Activated T-cell treated with anti-CD3 and anti-CD28 coated beads, Interleukin-2, amount 50 U/mL, for 72 hours (primary cell): ENCODE measurements around the gene MAGOHB. TPM values are rescaled to one million over a fixed set of nuclear protein-coding genes. Genes with fewer than 3 reads are reported as not detected.
"Not testable (repeated sequence)": the region's sequence is repeated elsewhere in the genome, so short reads cannot be mapped to it uniquely, and the experiment has no call there.

ENCODE experiments used
- ATAC-seq, 2 donors: fragments of 150-1000 bp; cut with Tn5 transposase; replicated peaks in 1 of 2; 2 replicates each; pipeline ENCODE4 v1.10.0; 2021; ENCODE audit warnings: moderate library complexity in 2 of 2, mild to moderate bottlenecking in 1 of 2
- DNase-seq, 2 donors: peaks; one replicate each; pipeline ENCODE4 v3.0.0; 2021 to 2022; ENCODE audit warnings: mixed read lengths in 1 of 2
- H3K27ac Mint-ChIP-seq: one replicate; pipeline ENCODE4 v1.8.0; 2022; ENCODE audit warnings: mild to moderate bottlenecking, moderate library complexity, mixed read lengths
- H3K27me3 Mint-ChIP-seq: one replicate; pipeline ENCODE4 v1.8.0; 2022; ENCODE audit warnings: low read depth, mixed read lengths
- H3K36me3 Mint-ChIP-seq, 2 donors: one replicate each; pipeline ENCODE4 v1.8.0; 2022; ENCODE audit warnings: mixed read lengths in 2 of 2, mild to moderate bottlenecking in 1 of 2; ENCODE audit not compliant: insufficient read depth in 2 of 2
- H3K4me1 Mint-ChIP-seq: one replicate; pipeline ENCODE4 v1.8.0; 2022; ENCODE audit warnings: low read depth, mixed read lengths
- H3K4me3 Mint-ChIP-seq, 2 donors: one replicate each; pipeline ENCODE4 v1.8.0; 2022; ENCODE audit warnings: mild to moderate bottlenecking in 2 of 2, mixed read lengths in 2 of 2, moderate library complexity in 2 of 2
- H3K9me3 Mint-ChIP-seq, 2 donors: one replicate each; pipeline ENCODE4 v1.8.0; 2022; ENCODE audit warnings: mixed read lengths in 2 of 2
- total RNA-seq, 2 donors: library from RNA; stranded (reverse); gene quantifications; one replicate each; pipeline ENCODE4 v1.2.3, GENCODE V29; 2022

Gene MAGOHB
- 10 to 100 TPM; 42.7 to 52.5 TPM for total RNA-seq

DNA sequence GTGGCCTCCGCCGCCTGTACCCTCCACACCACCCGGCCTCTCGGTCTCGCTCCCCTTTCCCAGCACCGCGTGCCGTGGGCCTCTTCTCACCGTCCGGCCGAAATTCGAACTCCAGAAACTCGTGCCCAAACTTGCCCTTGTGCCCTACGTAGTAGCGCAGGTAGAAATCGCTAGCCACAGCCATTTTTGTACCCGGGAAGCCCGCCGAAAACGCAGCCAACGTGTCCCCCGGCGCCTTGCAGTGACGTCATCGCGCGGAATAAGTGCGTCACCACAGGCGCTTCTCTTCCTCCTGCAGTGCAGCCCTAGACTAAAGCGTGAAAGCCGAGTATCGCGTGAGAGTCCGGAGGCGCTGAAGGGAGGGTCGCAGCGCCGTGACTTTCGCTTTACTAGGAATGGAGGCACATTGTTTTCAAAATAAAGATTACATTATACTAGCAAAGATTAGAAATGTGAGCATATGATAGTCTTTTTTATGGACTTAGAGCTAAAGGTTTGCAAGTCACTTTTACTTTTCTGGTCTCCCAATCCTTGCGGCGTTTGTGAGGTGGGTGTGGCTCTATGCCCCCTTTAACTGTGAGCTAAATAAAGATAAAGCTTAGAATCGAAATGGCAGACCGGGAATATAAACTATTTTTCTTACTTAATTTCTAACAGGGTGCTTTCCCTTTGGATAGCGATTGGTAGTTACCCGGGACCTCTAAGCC lies at the start of gene MAGOHB:
MAGOHB (minus strand) TSS at position 261 of the 707 bp plus-strand sequence; CDS start at position 184, 77 bp downstream.
- H3K4me1 Mint-ChIP-seq: peaks cover 30% of the 10 kb centered on the region
- DNase-seq: peak; percentile 98 to 99
- H3K36me3 Mint-ChIP-seq: peaks cover 7 to 24% of the 10 kb centered on the region in 2 donors
- ATAC-seq: peak; percentile 99
- peak within 1 kb of the TSS; percentile 99 to 100 for H3K4me3 Mint-ChIP-seq
- H3K9me3 Mint-ChIP-seq: no peaks in the 10 kb centered on the region
- peak within 1 kb of the TSS; percentile 100 for H3K27ac Mint-ChIP-seq
- peaks cover 17% of the 10 kb centered on the region for H3K27me3 Mint-ChIP-seq

GRCh38 chr12:10661338-10661737 lies 47.9 kb upstream of the MAGOHB start:
- DNase-seq: no peak
- no peak overlapping the region for H3K4me3 Mint-ChIP-seq
- ATAC-seq: no peak
- H3K4me1 Mint-ChIP-seq: no peaks in the 10 kb centered on the region
- H3K27me3 Mint-ChIP-seq: peaks cover 12% of the 10 kb centered on the region
- H3K36me3 Mint-ChIP-seq: no peaks in the 10 kb centered on the region
- no peaks in the 10 kb centered on the region for H3K9me3 Mint-ChIP-seq
- H3K27ac Mint-ChIP-seq: no peak overlapping the region

- H3K9me3 Mint-ChIP-seq: no peaks in the 10 kb centered on the region
- ATAC-seq: no peak
- no peaks in the 10 kb centered on the region for H3K36me3 Mint-ChIP-seq
- H3K27me3 Mint-ChIP-seq: no peaks in the 10 kb centered on the region
- H3K27ac Mint-ChIP-seq: no peak overlapping the region
- no peaks in the 10 kb centered on the region for H3K4me1 Mint-ChIP-seq
- no peak for DNase-seq
- no peak overlapping the region for H3K4me3 Mint-ChIP-seq
Observed at GRCh38 chr12:10654003-10654402, 40.6 kb upstream of the MAGOHB start.

GRCh38 chr12:10652192-10652591 lies 38.8 kb upstream of the MAGOHB start:
- H3K27me3 Mint-ChIP-seq: no peaks in the 10 kb centered on the region
- H3K27ac Mint-ChIP-seq: no peak overlapping the region
- DNase-seq (no peak), ATAC-seq (no peak)
- H3K4me1 Mint-ChIP-seq: no peaks in the 10 kb centered on the region
- H3K4me3 Mint-ChIP-seq: no peak overlapping the region
- H3K9me3 Mint-ChIP-seq: peaks cover 4 to 5% of the 10 kb centered on the region in 2 donors
- H3K36me3 Mint-ChIP-seq: peaks cover 2 to 5% of the 10 kb centered on the region in 2 donors

GRCh38 chr12:10646576-10646975 lies 33.2 kb upstream of the MAGOHB start:
- not testable (repeated sequence) for H3K4me1 Mint-ChIP-seq, ATAC-seq, DNase-seq, H3K4me3 Mint-ChIP-seq, H3K27ac Mint-ChIP-seq
- Mint-ChIP-seq H3K27me3 (peaks cover 11% of the 10 kb centered on the region), H3K36me3 (peaks cover 19 to 26% of the 10 kb centered on the region in 2 donors), H3K9me3 (peaks cover 20% of the 10 kb centered on the region in 2 donors)

DNA sequence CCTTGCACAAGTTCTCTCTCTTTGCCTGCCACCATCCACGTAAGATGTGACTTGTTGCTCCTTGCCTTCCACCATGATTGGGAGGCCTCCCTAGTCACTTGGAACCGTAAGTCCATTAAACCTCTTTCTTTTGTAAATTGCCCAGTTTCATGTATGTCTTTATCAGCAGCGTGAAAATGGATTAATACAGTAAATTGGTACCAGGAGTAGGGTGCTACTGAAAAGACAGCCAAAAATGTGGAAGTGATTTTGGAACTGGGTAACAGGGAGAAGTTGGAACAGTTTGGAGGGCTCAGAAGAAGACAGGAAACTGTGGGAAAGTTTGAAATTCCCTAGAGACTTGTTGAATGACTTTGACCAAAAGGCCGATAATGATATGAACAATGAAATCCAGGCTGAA lies 32.5 kb upstream of the MAGOHB start:
- Mint-ChIP-seq H3K9me3 (peaks cover 20% of the 10 kb centered on the region in 2 donors), H3K27ac (no peak overlapping the region), H3K27me3 (peaks cover 11% of the 10 kb centered on the region), H3K4me1 (no peaks in the 10 kb centered on the region), H3K36me3 (peaks cover 19 to 26% of the 10 kb centered on the region in 2 donors), H3K4me3 (no peak overlapping the region)
- no peak for DNase-seq
- ATAC-seq: no peak

GRCh38 chr12:10641735-10642500 lies 28.5 kb upstream of the MAGOHB start:
- no peak overlapping the region for H3K27ac Mint-ChIP-seq
- no peak for ATAC-seq

GRCh38 chr12:10638728-10639127 lies 25.3 kb upstream of the MAGOHB start:
- Mint-ChIP-seq H3K9me3 (no peaks in the 10 kb centered on the region), H3K4me1 (no peaks in the 10 kb centered on the region), H3K4me3 (no peak overlapping the region), H3K27me3 (peaks cover 32% of the 10 kb centered on the region), H3K36me3 (no peaks in the 10 kb centered on the region), H3K27ac (no peak overlapping the region)
- ATAC-seq (no peak), DNase-seq (no peak)

More at GRCh38 chr12:10641735-10642500, 28.5 kb upstream of the MAGOHB start:
- peaks cover 16 to 21% of the 10 kb centered on the region in 2 donors for H3K36me3 Mint-ChIP-seq
- H3K4me3 Mint-ChIP-seq: no peak overlapping the region
- H3K27me3 Mint-ChIP-seq: peaks cover 16% of the 10 kb centered on the region
- peaks cover 14 to 16% of the 10 kb centered on the region in 2 donors for H3K9me3 Mint-ChIP-seq
- H3K4me1 Mint-ChIP-seq: no peaks in the 10 kb centered on the region
- no peak for DNase-seq

GRCh38 chr12:10636611-10637010 lies 23.2 kb upstream of the MAGOHB start:
- Mint-ChIP-seq H3K4me1 (no peaks in the 10 kb centered on the region), H3K36me3 (no peaks in the 10 kb centered on the region), H3K27me3 (peaks cover 23% of the 10 kb centered on the region), H3K9me3 (no peaks in the 10 kb centered on the region), H3K27ac (no peak overlapping the region), H3K4me3 (no peak overlapping the region)
- no peak for DNase-seq
- ATAC-seq: no peak

- no peaks in the 10 kb centered on the region for H3K36me3 Mint-ChIP-seq
- DNase-seq (no peak), ATAC-seq (no peak)
- H3K4me3 Mint-ChIP-seq: no peak overlapping the region
- H3K9me3 Mint-ChIP-seq: no peaks in the 10 kb centered on the region
- H3K4me1 Mint-ChIP-seq: no peaks in the 10 kb centered on the region
- H3K27me3 Mint-ChIP-seq: peaks cover 23% of the 10 kb centered on the region
- no peak overlapping the region for H3K27ac Mint-ChIP-seq
Observed at GRCh38 chr12:10636124-10636523, 22.7 kb upstream of the MAGOHB start.

GRCh38 chr12:10635306-10635705 lies 21.9 kb upstream of the MAGOHB start:
- H3K4me3 Mint-ChIP-seq: no peak overlapping the region
- H3K27ac Mint-ChIP-seq: no peak overlapping the region
- no peaks in the 10 kb centered on the region for H3K9me3 Mint-ChIP-seq
- H3K4me1 Mint-ChIP-seq: no peaks in the 10 kb centered on the region
- DNase-seq (no peak), ATAC-seq (no peak)
- peaks cover 23% of the 10 kb centered on the region for H3K27me3 Mint-ChIP-seq
- H3K36me3 Mint-ChIP-seq: no peaks in the 10 kb centered on the region

DNA sequence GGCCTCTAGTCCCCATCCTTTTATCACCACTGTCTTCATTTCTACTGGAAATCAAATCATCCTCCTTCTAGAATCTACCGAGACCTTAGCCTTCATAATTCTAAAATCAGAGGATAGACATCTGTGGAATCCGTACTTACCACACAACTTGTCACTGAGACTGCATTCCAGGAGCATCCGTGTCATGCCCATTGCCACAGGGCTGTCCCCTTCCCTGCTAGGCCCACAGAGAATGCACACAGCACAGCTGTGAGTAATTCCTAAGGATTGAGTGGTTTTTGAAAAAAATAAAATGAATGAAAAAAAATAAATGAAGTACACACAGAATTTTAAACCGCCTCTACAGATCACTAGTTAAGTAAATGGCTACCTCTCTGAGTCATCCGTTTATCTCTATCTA lies 21.0 kb upstream of the MAGOHB start:
- no peak overlapping the region for H3K4me3 Mint-ChIP-seq
- H3K36me3 Mint-ChIP-seq: no peaks in the 10 kb centered on the region
- DNase-seq: no peak
- no peaks in the 10 kb centered on the region for H3K4me1 Mint-ChIP-seq
- H3K9me3 Mint-ChIP-seq: no peaks in the 10 kb centered on the region
- H3K27ac Mint-ChIP-seq: no peak overlapping the region
- no peak for ATAC-seq
- H3K27me3 Mint-ChIP-seq: peaks cover 23% of the 10 kb centered on the region

DNA sequence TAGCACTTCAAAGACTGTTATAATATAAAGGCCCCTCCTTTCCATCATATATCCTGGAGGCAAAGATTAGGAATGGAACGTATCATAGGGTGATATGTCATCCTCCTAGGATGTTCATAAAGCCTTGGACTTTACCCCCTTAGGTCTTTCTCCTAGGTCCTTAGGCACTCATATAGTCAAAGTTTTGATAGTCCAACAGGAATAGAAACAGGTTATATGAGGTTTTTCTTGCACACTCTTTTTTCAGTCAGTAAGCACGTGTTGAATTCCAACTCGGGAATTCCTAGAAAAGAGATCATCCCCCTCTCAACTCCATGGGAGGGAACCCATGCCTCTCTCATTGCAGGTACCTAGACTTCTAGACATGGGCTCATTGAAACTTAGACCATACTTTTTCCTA lies 20.1 kb upstream of the MAGOHB start:
- ATAC-seq (no peak), DNase-seq (no peak)
- Mint-ChIP-seq H3K27me3 (peaks cover 18% of the 10 kb centered on the region), H3K4me1 (no peaks in the 10 kb centered on the region), H3K36me3 (no peaks in the 10 kb centered on the region), H3K4me3 (no peak overlapping the region), H3K9me3 (no peaks in the 10 kb centered on the region), H3K27ac (no peak overlapping the region)
